Gastrocnemius medialis (tissue), 4 donors: ENCODE data around the gene TDRD12.

ENCODE experiments used
- POLR2A ChIP-seq, 2 donors: fragments of 450-650 bp; IDR thresholded peaks; one replicate each; pipeline ENCODE4 v1.6.1; 2017; ENCODE audit warnings: antibody characterized with exemption in 2 of 2, mild to moderate bottlenecking in 2 of 2, moderate library complexity in 2 of 2
- TF ChIP-seq, protein P1 (sequence below), 5 experiments: fragments of 450-650 bp in 3 of 5; fragments of 200-600 bp in 2 of 5; sonication (generic) in 2 of 5; IDR thresholded peaks in 4 of 5; conservative IDR thresholded peaks in 1 of 5; 1 replicate in 4 of 5; 2 replicates in 1 of 5; pipeline ENCODE4 v1.5.1; 2016 to 2019; ENCODE audit warnings: antibody characterized with exemption in 5 of 5, mild to moderate bottlenecking in 3 of 5, moderate library complexity in 3 of 5

DNA sequence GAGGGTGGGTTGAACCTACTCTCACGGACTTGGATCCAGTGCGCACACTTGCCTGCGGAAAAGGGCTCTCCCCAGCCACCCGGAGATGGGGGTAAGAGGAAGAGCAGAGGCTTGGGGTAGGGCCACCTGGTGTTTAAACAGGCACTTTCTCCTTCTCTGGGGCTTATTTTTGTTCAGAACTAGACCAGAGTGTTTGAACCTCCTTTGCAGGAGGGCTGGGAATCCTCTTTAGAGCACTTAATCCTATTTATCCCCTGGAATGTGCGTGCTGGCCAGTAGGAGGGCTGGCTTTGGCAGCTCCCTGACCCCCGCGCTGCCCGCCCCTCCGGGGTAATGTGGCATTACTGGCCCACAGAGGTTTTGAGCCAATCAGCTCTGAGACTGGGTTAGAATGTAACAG is 41.9 kb upstream of the TDRD12 start:
- no peak for TF ChIP-seq POLR2A (IDR thresholded peaks at IDR 0.05)
- TF ChIP-seq, protein P1, sequence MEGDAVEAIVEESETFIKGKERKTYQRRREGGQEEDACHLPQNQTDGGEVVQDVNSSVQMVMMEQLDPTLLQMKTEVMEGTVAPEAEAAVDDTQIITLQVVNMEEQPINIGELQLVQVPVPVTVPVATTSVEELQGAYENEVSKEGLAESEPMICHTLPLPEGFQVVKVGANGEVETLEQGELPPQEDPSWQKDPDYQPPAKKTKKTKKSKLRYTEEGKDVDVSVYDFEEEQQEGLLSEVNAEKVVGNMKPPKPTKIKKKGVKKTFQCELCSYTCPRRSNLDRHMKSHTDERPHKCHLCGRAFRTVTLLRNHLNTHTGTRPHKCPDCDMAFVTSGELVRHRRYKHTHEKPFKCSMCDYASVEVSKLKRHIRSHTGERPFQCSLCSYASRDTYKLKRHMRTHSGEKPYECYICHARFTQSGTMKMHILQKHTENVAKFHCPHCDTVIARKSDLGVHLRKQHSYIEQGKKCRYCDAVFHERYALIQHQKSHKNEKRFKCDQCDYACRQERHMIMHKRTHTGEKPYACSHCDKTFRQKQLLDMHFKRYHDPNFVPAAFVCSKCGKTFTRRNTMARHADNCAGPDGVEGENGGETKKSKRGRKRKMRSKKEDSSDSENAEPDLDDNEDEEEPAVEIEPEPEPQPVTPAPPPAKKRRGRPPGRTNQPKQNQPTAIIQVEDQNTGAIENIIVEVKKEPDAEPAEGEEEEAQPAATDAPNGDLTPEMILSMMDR (IDR thresholded peaks at IDR 0.05 in 4 of 5, conservative IDR thresholded peaks at IDR 0.05 in 1 of 5) = peak in 2 of 5 experiments; percentile 22 to 36
